ENCODE measurements around the gene STPG3.

STPG3 gene

GRCh38 chr9:137275203-137275587 lies 24.1 kb downstream of the STPG3 start:
- TF ChIP-seq CTCF (IDR thresholded peaks at IDR 0.05; ENCODE audit: low read depth, low read length): no peak
- no peak for DNase-seq (ENCODE audit: extremely low read depth, low read depth)

- DNase-seq (ENCODE audit: extremely low read depth, low read depth): no peak
- no peak for TF ChIP-seq CTCF (IDR thresholded peaks at IDR 0.05; ENCODE audit: low read depth, low read length)
Observed at GRCh38 chr9:137275588-137276472, 24.7 kb downstream of the STPG3 start.

GRCh38 chr9:137276473-137277328 lies 25.6 kb downstream of the STPG3 start:
- no peak for DNase-seq (ENCODE audit: extremely low read depth, low read depth)
- no peak for TF ChIP-seq CTCF (IDR thresholded peaks at IDR 0.05; ENCODE audit: low read depth, low read length)

GRCh38 chr9:137277329-137278041 lies 26.4 kb downstream of the STPG3 start, which contains the start of gene TOR4A:
Gene TOR4A, plus strand, starts transcription at chr9:137277726. Its CDS starts 964 bp downstream, at chr9:137278690.
- TF ChIP-seq CTCF (IDR thresholded peaks at IDR 0.05; ENCODE audit: low read depth, low read length): peak; percentile 6; the same call in 1 of the 2 replicates
- peak; percentile 43 for DNase-seq (ENCODE audit: extremely low read depth, low read depth)

GRCh38 chr9:137278061-137278701 lies 27.1 kb downstream of the STPG3 start:
- TF ChIP-seq CTCF (IDR thresholded peaks at IDR 0.05; ENCODE audit: low read depth, low read length): no peak

GRCh38 chr9:137278721-137279711 lies 27.9 kb downstream of the STPG3 start:
- DNase-seq (ENCODE audit: extremely low read depth, low read depth): no peak
- TF ChIP-seq CTCF (IDR thresholded peaks at IDR 0.05; ENCODE audit: low read depth, low read length): no peak

More at GRCh38 chr9:137278061-137278701, 27.1 kb downstream of the STPG3 start:
- no peak for DNase-seq (ENCODE audit: extremely low read depth, low read depth)

Measured in AG09319 (cell line).